PFSK-1 (cell line): ENCODE data around the gene LIN28B.

Source experiments
- POLR2AphosphoS5 ChIP-seq: IDR thresholded peaks from 2 replicates; pipeline ENCODE4 v1.6.1; 2012; ENCODE audit warnings: low read depth, mild to moderate bottlenecking, control low read depth, low read length, moderate library complexity
- SIN3A ChIP-seq: IDR thresholded peaks from 2 replicates; pipeline ENCODE4 v1.6.1; 2012; ENCODE audit warnings: mild to moderate bottlenecking, low read length, moderate library complexity, borderline replicate concordance; ENCODE audit not compliant: insufficient read depth
- TAF1 ChIP-seq: IDR thresholded peaks from 2 replicates; pipeline ENCODE4 v1.6.1; 2012; ENCODE audit warnings: low read length, control low read depth, borderline replicate concordance; ENCODE audit not compliant: insufficient read depth
- TF ChIP-seq, protein P1 (sequence below), 2 experiments: IDR thresholded peaks; 2 replicates each; pipeline versions ENCODE4 v1.6.1 to v1.8.0; 2011 to 2012; ENCODE audit warnings: low read depth in 2 of 2, low read length in 2 of 2, control low read depth in 1 of 2, inconsistent platforms in 1 of 2, mild to moderate bottlenecking in 1 of 2, moderate library complexity in 1 of 2; ENCODE audit not compliant: insufficient read depth in 1 of 2

DNA sequence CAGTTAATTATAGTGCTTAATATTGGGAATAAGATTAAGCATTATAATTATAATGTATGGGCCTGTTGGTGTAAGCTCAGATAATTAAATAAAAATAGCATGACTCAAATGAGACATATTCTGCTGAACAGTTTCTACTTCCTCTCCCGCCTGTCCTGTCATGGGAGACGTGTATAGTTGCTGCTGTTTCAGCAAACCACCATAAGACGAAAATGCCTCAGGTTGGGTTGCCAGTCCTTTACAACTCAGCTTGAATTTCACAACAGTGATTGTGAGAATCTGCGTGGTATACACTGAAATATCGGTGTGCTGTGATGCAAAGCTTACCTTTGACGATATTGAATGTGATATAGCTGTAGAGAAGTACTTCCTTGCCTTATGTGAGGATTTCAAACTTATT is 123.4 kb downstream of the LIN28B start:
- TF ChIP-seq TAF1 (no peak), POLR2AphosphoS5 (no peak), SIN3A (no peak)
- TF ChIP-seq, protein P1, sequence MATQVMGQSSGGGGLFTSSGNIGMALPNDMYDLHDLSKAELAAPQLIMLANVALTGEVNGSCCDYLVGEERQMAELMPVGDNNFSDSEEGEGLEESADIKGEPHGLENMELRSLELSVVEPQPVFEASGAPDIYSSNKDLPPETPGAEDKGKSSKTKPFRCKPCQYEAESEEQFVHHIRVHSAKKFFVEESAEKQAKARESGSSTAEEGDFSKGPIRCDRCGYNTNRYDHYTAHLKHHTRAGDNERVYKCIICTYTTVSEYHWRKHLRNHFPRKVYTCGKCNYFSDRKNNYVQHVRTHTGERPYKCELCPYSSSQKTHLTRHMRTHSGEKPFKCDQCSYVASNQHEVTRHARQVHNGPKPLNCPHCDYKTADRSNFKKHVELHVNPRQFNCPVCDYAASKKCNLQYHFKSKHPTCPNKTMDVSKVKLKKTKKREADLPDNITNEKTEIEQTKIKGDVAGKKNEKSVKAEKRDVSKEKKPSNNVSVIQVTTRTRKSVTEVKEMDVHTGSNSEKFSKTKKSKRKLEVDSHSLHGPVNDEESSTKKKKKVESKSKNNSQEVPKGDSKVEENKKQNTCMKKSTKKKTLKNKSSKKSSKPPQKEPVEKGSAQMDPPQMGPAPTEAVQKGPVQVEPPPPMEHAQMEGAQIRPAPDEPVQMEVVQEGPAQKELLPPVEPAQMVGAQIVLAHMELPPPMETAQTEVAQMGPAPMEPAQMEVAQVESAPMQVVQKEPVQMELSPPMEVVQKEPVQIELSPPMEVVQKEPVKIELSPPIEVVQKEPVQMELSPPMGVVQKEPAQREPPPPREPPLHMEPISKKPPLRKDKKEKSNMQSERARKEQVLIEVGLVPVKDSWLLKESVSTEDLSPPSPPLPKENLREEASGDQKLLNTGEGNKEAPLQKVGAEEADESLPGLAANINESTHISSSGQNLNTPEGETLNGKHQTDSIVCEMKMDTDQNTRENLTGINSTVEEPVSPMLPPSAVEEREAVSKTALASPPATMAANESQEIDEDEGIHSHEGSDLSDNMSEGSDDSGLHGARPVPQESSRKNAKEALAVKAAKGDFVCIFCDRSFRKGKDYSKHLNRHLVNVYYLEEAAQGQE (IDR thresholded peaks at IDR 0.05; ENCODE audit: insufficient read depth in 1 of 2, low read depth in 2 of 2, low read length in 2 of 2) = no peak
